Melanocyte of skin (primary cell): ENCODE results near the gene KCNS3. TPM values are rescaled to one million over a fixed set of nuclear protein-coding genes. Genes with fewer than 3 reads are reported as not detected.

Source experiments
- total RNA-seq, 2 donors: library from RNA; depleted of rRNA; stranded (reverse); fragments of >200 nt; gene quantifications; 2 replicates each; pipeline ENCODE4 v1.2.3, GENCODE V29; 2012

KCNS3 gene
- total RNA-seq: 10 to 100 TPM; 19.0 to 20.0 TPM

GRCh38 chr2:17878281-17879136 is at the start of gene KCNS3:
Gene KCNS3 (plus strand): TSS chr2:17878667. CDS start chr2:17931009, 52,342 bp downstream.

Other genes starting within 250 kb of the KCNS3 start
- 10 to 100 TPM; 25.0 to 25.8 TPM for gene SMC6, start 124.9 kb upstream of the KCNS3 start, total RNA-seq
- 10 to 100 TPM; 20.0 to 21.3 TPM for gene GEN1, start 124.5 kb upstream of the KCNS3 start, total RNA-seq
- not detected for gene MSGN1, start 62.2 kb upstream of the KCNS3 start, total RNA-seq